ENCODE results near the gene GRIK1. TPM values are rescaled to one million over a fixed set of nuclear protein-coding genes. Genes with fewer than 3 reads are reported as not detected.

GRIK1 gene
- total RNA-seq, 2 donors from 2014 or later, result 0.36 TPM; not detected in 1

DNA sequence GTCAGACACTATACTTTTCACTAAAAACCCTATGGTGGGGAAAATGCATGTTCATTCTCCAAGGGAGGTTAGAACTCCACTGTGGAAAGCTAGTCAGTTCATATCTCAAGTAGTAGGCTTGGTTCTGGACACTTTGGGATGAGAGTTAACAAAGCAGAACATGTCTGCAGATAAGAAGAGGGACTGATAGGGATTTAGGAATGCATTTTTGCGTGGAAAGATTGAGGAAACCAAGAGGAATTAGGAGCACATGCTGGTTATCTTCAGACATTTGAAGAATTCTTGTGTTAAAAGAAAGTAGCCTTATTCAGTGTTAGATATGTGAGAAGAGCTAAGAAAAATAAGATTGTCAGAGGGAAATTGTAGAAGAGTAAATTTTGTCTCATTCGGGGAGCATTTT lies 1.2 kb upstream of the GRIK1 start:
- Histone ChIP-seq H3K4me1 (replicated peaks) (no peaks in the 10 kb centered on the region), H3K36me3 (no peaks in the 10 kb centered on the region), H3K27ac (no peak overlapping the region), H3K9me3 (no peaks in the 10 kb centered on the region), H3K27me3 (replicated peaks; ENCODE audit: insufficient read depth) (peaks cover 9% of the 10 kb centered on the region), H3K4me3 (no peak overlapping the region)
- intact Hi-C loops (cut with DNase I), result no loop called here
- DNase-seq (ENCODE audit: low spot score), result no peak
- TF ChIP-seq POLR2AphosphoS5 (IDR thresholded peaks at IDR 0.05), result no peak
- no peak for TF ChIP-seq POLR2A (IDR thresholded peaks at IDR 0.05)
- no peak for TF ChIP-seq CTCF (IDR thresholded peaks at IDR 0.05)
- 90% methylated on average over 2 of the region's 2 CpGs for WGBS

DNA sequence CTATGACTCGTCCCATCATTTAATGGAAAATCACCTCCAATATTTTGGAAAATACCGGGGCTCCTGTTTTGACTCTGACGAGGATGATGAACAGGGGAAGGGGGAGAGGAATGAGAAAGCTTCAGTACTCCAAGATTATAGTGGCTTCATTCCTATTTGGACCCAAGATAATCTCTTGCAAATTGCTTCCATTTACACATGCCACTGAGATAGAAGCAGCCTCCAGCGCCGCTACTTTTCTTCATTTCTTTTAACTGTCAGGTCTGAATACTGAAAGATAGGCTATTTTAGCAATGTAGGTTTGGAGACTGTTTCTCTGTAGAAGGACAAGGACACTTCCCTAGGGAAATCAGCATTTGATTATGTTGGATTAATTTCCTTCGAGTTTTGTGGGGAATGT lies 565 bp upstream of the GRIK1 start:
- Histone ChIP-seq H3K9me3 (no peaks in the 10 kb centered on the region), H3K4me3 (no peak overlapping the region), H3K27ac (no peak overlapping the region), H3K4me1 (replicated peaks) (no peaks in the 10 kb centered on the region), H3K27me3 (replicated peaks; ENCODE audit: insufficient read depth) (peaks cover 9% of the 10 kb centered on the region), H3K36me3 (no peaks in the 10 kb centered on the region)
- no peak for DNase-seq (ENCODE audit: low spot score)
- intact Hi-C loops (cut with DNase I), result no loop called here
- 21% methylated on average over 6 of the region's 6 CpGs for WGBS
- TF ChIP-seq CTCF (IDR thresholded peaks at IDR 0.05) (no peak), POLR2A (IDR thresholded peaks at IDR 0.05) (no peak), POLR2AphosphoS5 (IDR thresholded peaks at IDR 0.05) (no peak)

DNA sequence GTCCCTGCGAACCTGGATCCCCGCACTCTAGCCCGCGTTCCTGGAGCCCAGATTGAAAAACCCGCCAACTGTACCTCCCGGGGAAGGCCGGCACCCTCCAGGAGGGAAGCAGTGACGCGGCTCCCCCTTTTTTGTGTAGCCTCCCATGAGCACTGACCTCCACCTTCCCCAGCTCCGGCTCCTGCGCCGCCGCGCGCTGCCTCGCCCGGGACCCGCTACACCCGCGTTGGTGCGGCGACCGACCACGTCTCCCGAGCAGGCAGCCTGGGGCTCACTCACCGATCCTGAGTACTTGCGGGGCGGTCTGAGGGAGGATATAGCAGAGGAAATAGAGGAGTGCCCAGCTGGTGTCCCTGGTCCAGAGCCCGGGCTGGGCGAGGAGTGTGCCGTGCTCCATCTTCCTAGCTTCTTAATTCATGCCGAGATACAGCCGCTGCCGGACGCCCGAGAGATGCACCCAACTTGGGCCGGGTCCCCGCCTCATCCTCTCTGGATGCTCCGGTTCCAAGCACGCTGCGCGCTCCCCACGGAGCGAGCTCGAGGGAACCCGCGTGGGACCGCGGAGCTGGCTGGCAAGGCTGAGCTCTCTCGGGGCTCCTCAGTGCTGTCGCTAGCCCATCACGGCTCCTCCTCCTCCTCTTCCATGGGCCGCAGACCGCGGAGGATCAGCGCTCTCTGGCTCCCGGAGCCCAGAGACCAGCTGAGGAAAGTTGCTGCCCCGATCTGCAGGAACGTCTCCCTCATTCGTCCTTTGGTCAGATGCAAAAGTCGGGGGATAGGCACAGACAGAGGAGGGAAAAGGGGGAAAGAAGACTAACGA lies 482 bp downstream of the GRIK1 start:
- TF ChIP-seq POLR2AphosphoS5 (IDR thresholded peaks at IDR 0.05) (no peak), POLR2A (IDR thresholded peaks at IDR 0.05) (no peak), CTCF (IDR thresholded peaks at IDR 0.05) (no peak)
- H3K27ac ChIP-seq, result no peak overlapping the region
- 2% methylated on average over 62 of the region's 62 CpGs for WGBS
- no peaks in the 10 kb centered on the region for H3K36me3 ChIP-seq
- no peaks in the 10 kb centered on the region for H3K4me1 ChIP-seq (replicated peaks)
- H3K9me3 ChIP-seq, result no peaks in the 10 kb centered on the region
- no peak for DNase-seq (ENCODE audit: low spot score)
- peaks cover 9% of the 10 kb centered on the region for H3K27me3 ChIP-seq (replicated peaks; ENCODE audit: insufficient read depth)
- peak overlapping the region; percentile 17 to 20 for H3K4me3 ChIP-seq
- intact Hi-C loops (cut with DNase I), result no loop called here

GRCh38 chr21:29938776-29939103 lies 1.1 kb downstream of the GRIK1 start:
- TF ChIP-seq CTCF (IDR thresholded peaks at IDR 0.05), result no peak
- no peak for TF ChIP-seq POLR2A (IDR thresholded peaks at IDR 0.05)
- no peak for TF ChIP-seq POLR2AphosphoS5 (IDR thresholded peaks at IDR 0.05)
- WGBS, result 11% methylated on average over 11 of the region's 11 CpGs
- H3K4me3 ChIP-seq, result peak overlapping the region; percentile 17 to 20

DNA sequence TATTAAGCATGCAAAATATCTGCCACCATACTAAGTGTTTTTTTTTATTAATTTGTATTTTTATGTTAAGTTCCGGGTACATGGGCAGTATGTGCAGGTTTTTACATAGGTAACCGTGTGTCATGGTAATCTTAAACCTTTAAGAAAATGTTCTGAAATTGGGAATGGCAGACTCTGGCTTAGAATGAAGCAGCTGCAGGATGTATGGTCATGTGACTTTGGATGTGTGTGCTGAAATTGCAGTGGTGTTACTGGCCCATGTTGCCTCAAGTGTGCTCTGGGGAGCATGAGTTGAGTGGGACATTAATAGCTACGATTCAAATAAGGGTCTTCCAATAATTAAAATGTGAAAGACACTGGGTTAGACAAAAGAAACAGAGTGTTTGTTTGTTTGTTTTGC lies 6.7 kb downstream of the GRIK1 start:
- Histone ChIP-seq H3K9me3 (no peaks in the 10 kb centered on the region), H3K4me1 (replicated peaks) (no peaks in the 10 kb centered on the region), H3K27me3 (replicated peaks; ENCODE audit: insufficient read depth) (peaks cover under 1% of the 10 kb centered on the region), H3K27ac (no peak overlapping the region), H3K4me3 (no peak overlapping the region), H3K36me3 (no peaks in the 10 kb centered on the region)
- TF ChIP-seq CTCF (IDR thresholded peaks at IDR 0.05) (no peak), POLR2AphosphoS5 (IDR thresholded peaks at IDR 0.05) (no peak), POLR2A (IDR thresholded peaks at IDR 0.05) (no peak)
- WGBS, result 86% methylated on average over 3 of the region's 3 CpGs
- intact Hi-C loops (cut with DNase I), result no loop called here
- no peak for DNase-seq (ENCODE audit: low spot score)

More at GRCh38 chr21:29938776-29939103, 1.1 kb downstream of the GRIK1 start:
- H3K27ac ChIP-seq, result no peak overlapping the region
- no peak for DNase-seq (ENCODE audit: low spot score)
- no peaks in the 10 kb centered on the region for H3K4me1 ChIP-seq (replicated peaks)
- H3K9me3 ChIP-seq, result no peaks in the 10 kb centered on the region
- H3K36me3 ChIP-seq, result no peaks in the 10 kb centered on the region
- intact Hi-C loops (cut with DNase I), result no loop called here
- peaks cover 9% of the 10 kb centered on the region for H3K27me3 ChIP-seq (replicated peaks; ENCODE audit: insufficient read depth)

All from prostate gland (tissue), 2 donors.